CD4-positive, alpha-beta T cell (primary cell): ENCODE results near the gene NARS2. TPM values are rescaled to one million over a fixed set of nuclear protein-coding genes. Genes with fewer than 3 reads are reported as not detected.
"Not testable (repeated sequence)": the region's sequence is repeated elsewhere in the genome, so short reads cannot be mapped to it uniquely, and the experiment has no call there.

Experiments used
- ATAC-seq: fragments of 200-7000 bp; cut with Tn5 transposase; one replicate; pipeline ENCODE4 v1.10.0; 2022; ENCODE audit warnings: mild to moderate bottlenecking; ENCODE audit not compliant: poor library complexity
- CTCF ChIA-PET: fragments of 350-600 bp; sonication (Branson Sonifier 250); formaldehyde crosslinking; loops from one replicate; lab custom pipeline; 2021; ENCODE audit warnings: antibody characterized with exemption, inconsistent platforms; lab: Charles Lee
- POLR2A ChIA-PET: fragments of 350-600 bp; sonication (Branson Sonifier 250); formaldehyde crosslinking; loops from one replicate; lab custom pipeline; 2021; ENCODE audit warnings: antibody characterized with exemption, inconsistent platforms; lab: Charles Lee
- DNase-seq, 14 experiments: peaks; one replicate each; pipeline ENCODE4 v3.0.0-alpha.2; 2013 to 2020; ENCODE audit warnings: mixed read lengths in 2 of 14
- H3K27ac ChIP-seq, 2 donors: one replicate each; pipeline versions ENCODE4 v1.5.1 to v1.7.0; 2013; ENCODE audit warnings: low read length in 2 of 2, low read depth in 1 of 2, mild to moderate bottlenecking in 1 of 2
- H3K27me3 ChIP-seq, 2 experiments: 1 replicate in 1 of 2; 2 replicates in 1 of 2; pipeline versions ENCODE4 v1.6.1 to v1.7.0; 2013; ENCODE audit warnings: low read length in 2 of 2, control low read depth in 1 of 2, mild to moderate bottlenecking in 1 of 2, moderate library complexity in 1 of 2; ENCODE audit not compliant: insufficient read depth in 2 of 2, control insufficient read depth in 1 of 2
- H3K36me3 ChIP-seq: one replicate; pipeline ENCODE4 v1.6.1; 2013; ENCODE audit warnings: low read length, control low read depth; ENCODE audit not compliant: insufficient read depth
- H3K4me1 ChIP-seq: one replicate; pipeline ENCODE4 v1.6.1; 2013; ENCODE audit warnings: low read length, control low read depth; ENCODE audit not compliant: insufficient read depth
- H3K4me3 ChIP-seq: one replicate; pipeline ENCODE4 v1.5.1; 2013; ENCODE audit warnings: mild to moderate bottlenecking, low read length, moderate library complexity
- H3K9me3 ChIP-seq, 2 experiments: 1 replicate in 1 of 2; 2 replicates in 1 of 2; pipeline versions ENCODE4 v1.6.1 to v1.7.0; 2013; ENCODE audit warnings: low read length in 2 of 2, mild to moderate bottlenecking in 2 of 2, control low read depth in 1 of 2, moderate library complexity in 1 of 2; ENCODE audit not compliant: control insufficient read depth in 1 of 2, insufficient read depth in 1 of 2
- H3K27ac Mint-ChIP-seq: one replicate; pipeline ENCODE4 v1.8.0; 2020; ENCODE audit warnings: mixed read lengths
- H3K27me3 Mint-ChIP-seq: one replicate; pipeline ENCODE4 v1.8.0; 2021; ENCODE audit warnings: mixed read lengths
- H3K36me3 Mint-ChIP-seq: one replicate; pipeline ENCODE4 v1.8.0; 2021; ENCODE audit warnings: low read depth, mixed read lengths
- H3K4me1 Mint-ChIP-seq: one replicate; pipeline ENCODE4 v1.8.0; 2021; ENCODE audit warnings: low read depth, mixed read lengths
- H3K4me3 Mint-ChIP-seq: one replicate; pipeline ENCODE4 v1.8.0; 2020; ENCODE audit warnings: mild to moderate bottlenecking, mixed read lengths
- H3K9me3 Mint-ChIP-seq: one replicate; pipeline ENCODE4 v1.8.0; 2020; ENCODE audit warnings: mixed read lengths
- CTCF ChIP-seq: fragments of 200-600 bp; IDR thresholded peaks from one replicate; pipeline ENCODE4 v1.8.0; 2022; ENCODE audit warnings: antibody characterized with exemption, mild to moderate bottlenecking
- intact Hi-C, 2 experiments: fragments of 100-400 bp; cut with DNase I in 1 of 2; cut with micrococcal nuclease in 1 of 2; formaldehyde crosslinking; loops; one replicate each; pipeline versions ENCODE4 v1.15.1 to v1.9.0; 2023 to 2025; cut with DNase I, micrococcal nuclease
- total RNA-seq, 174 experiments: library from RNA in 2 of 174; stranded (reverse) in 2 of 174; gene quantifications; one replicate each; pipeline ENCODE4 v1.2.3 and lab custom pipeline; 2021 to 2026

NARS2 gene
- total RNA-seq, 2 experiments from 2014 or later: 8.7 to 9.3 TPM

- ChIA-PET CTCF (no interaction called here), POLR2A (no interaction called here)
- H3K36me3 ChIP-seq: no peaks in the 10 kb centered on the region
- H3K4me3 ChIP-seq: no peak overlapping the region
- peaks cover 0 to 8% of the 10 kb centered on the region in 2 experiments for H3K9me3 ChIP-seq
- Mint-ChIP-seq H3K9me3 (peaks cover 7% of the 10 kb centered on the region), H3K4me1 (no peaks in the 10 kb centered on the region), H3K36me3 (no peaks in the 10 kb centered on the region), H3K27ac (no peak overlapping the region), H3K4me3 (no peak overlapping the region), H3K27me3 (peaks cover 14% of the 10 kb centered on the region)
- no peaks in the 10 kb centered on the region for H3K27me3 ChIP-seq
- TF ChIP-seq CTCF: no peak
- no peak for ATAC-seq
- DNase-seq: no peak
- intact Hi-C loops: no loop called here
- no peaks in the 10 kb centered on the region for H3K4me1 ChIP-seq
- no peak overlapping the region for H3K27ac ChIP-seq
Observed at GRCh38 chr11:78615724-78616123, 41.1 kb upstream of the NARS2 start.

GRCh38 chr11:78613378-78613813, 38.7 kb upstream of the NARS2 start:
- no peak for TF ChIP-seq CTCF
- Histone ChIP-seq H3K9me3 (no peaks in the 10 kb centered on the region), H3K4me3 (no peak overlapping the region), H3K36me3 (no peaks in the 10 kb centered on the region), H3K27me3 (no peaks in the 10 kb centered on the region), H3K27ac (no peak overlapping the region), H3K4me1 (no peaks in the 10 kb centered on the region)
- POLR2A ChIA-PET: no interaction called here
- DNase-seq (no peak), ATAC-seq (no peak)
- no peaks in the 10 kb centered on the region for H3K36me3 Mint-ChIP-seq
- CTCF ChIA-PET: no interaction called here
- H3K4me1 Mint-ChIP-seq: no peaks in the 10 kb centered on the region
- no peaks in the 10 kb centered on the region for H3K9me3 Mint-ChIP-seq
- peaks cover 6% of the 10 kb centered on the region for H3K27me3 Mint-ChIP-seq
- no peak overlapping the region for H3K4me3 Mint-ChIP-seq
- H3K27ac Mint-ChIP-seq: no peak overlapping the region
- intact Hi-C loops: no loop called here

GRCh38 chr11:78612721-78613377, 38.2 kb upstream of the NARS2 start:
- Mint-ChIP-seq H3K4me1 (no peaks in the 10 kb centered on the region), H3K9me3 (no peaks in the 10 kb centered on the region), H3K27ac (no peak overlapping the region), H3K36me3 (no peaks in the 10 kb centered on the region), H3K27me3 (peaks cover 6% of the 10 kb centered on the region), H3K4me3 (no peak overlapping the region)
- H3K27ac ChIP-seq: no peak overlapping the region
- no peaks in the 10 kb centered on the region for H3K36me3 ChIP-seq
- POLR2A ChIA-PET: no interaction called here
- ATAC-seq: no peak
- no peaks in the 10 kb centered on the region for H3K27me3 ChIP-seq
- no peak overlapping the region for H3K4me3 ChIP-seq
- intact Hi-C loops: no loop called here
- CTCF ChIA-PET: no interaction called here
- no peaks in the 10 kb centered on the region for H3K9me3 ChIP-seq
- H3K4me1 ChIP-seq: no peaks in the 10 kb centered on the region
- no peak for TF ChIP-seq CTCF
- DNase-seq: no peak

- DNase-seq, intact Hi-C loops, H3K9me3 Mint-ChIP-seq, H3K36me3 ChIP-seq, H3K4me3 ChIP-seq, H3K4me3 Mint-ChIP-seq, H3K9me3 ChIP-seq, ATAC-seq, CTCF ChIA-PET, H3K27me3 Mint-ChIP-seq, H3K36me3 Mint-ChIP-seq, H3K27me3 ChIP-seq, H3K4me1 Mint-ChIP-seq, POLR2A ChIA-PET, H3K4me1 ChIP-seq, H3K27ac ChIP-seq, H3K27ac Mint-ChIP-seq: not testable (repeated sequence)
Observed at GRCh38 chr11:78609321-78609720, 34.7 kb upstream of the NARS2 start.
